Choroid plexus epithelial cell (primary cell): Measurements from ENCODE around the gene LRRN2.

Source experiments
- DNase-seq: peaks from one replicate; pipeline ENCODE4 v3.0.0-alpha.2; 2010; ENCODE audit warnings: low read depth
- H3K4me3 ChIP-seq: 2 replicates; pipeline ENCODE4 v1.5.1; 2011; ENCODE audit warnings: low read depth, mild to moderate bottlenecking, control low read depth, low read length, moderate library complexity
- CTCF ChIP-seq: conservative IDR thresholded peaks from 2 replicates; pipeline ENCODE4 v1.5.1; 2011; ENCODE audit warnings: low read depth, mild to moderate bottlenecking, control low read depth, inconsistent platforms, low read length, moderate library complexity

The LRRN2 gene

GRCh38 chr1:204685236-204686006 is at the start of gene LRRN2:
LRRN2 (minus strand) TSS chr1:204685738; CDS start chr1:204619992, 65,746 bp downstream.
- no peak for DNase-seq
- no peak within 1 kb of the TSS for H3K4me3 ChIP-seq
- TF ChIP-seq CTCF, result no peak

GRCh38 chr1:204735042-204735441 is 49.5 kb upstream of the LRRN2 start:
- TF ChIP-seq CTCF, result no peak
- no peak overlapping the region for H3K4me3 ChIP-seq
- no peak for DNase-seq

GRCh38 chr1:204733869-204734596 is 48.5 kb upstream of the LRRN2 start:
- TF ChIP-seq CTCF, result no peak
- DNase-seq, result no peak
- H3K4me3 ChIP-seq, result no peak overlapping the region

- no peak for TF ChIP-seq CTCF
- DNase-seq, result no peak
- H3K4me3 ChIP-seq, result no peak overlapping the region
These were observed 47.8 kb upstream of the LRRN2 start for GRCh38 chr1:204733289-204733688.

GRCh38 chr1:204731985-204732575 is 46.5 kb upstream of the LRRN2 start:
- TF ChIP-seq CTCF, result no peak
- H3K4me3 ChIP-seq, result no peak overlapping the region
- no peak for DNase-seq

GRCh38 chr1:204731509-204731908 is 46.0 kb upstream of the LRRN2 start:
- no peak for DNase-seq
- TF ChIP-seq CTCF, result no peak
- H3K4me3 ChIP-seq, result no peak overlapping the region
